HPDE6-E6E7 (cell line): ENCODE measurements around the gene KCNK15.

Source experiments
- DNase-seq: peaks from one replicate; pipeline ENCODE4 v3.0.0; 2011; ENCODE audit warnings: missing footprints; ENCODE audit errors: extremely low spot score

Gene KCNK15

GRCh38 chr20:44788706-44789456 lies 43.2 kb downstream of the KCNK15 start:
- no peak for DNase-seq

GRCh38 chr20:44790638-44791393 lies 45.2 kb downstream of the KCNK15 start:
- no peak for DNase-seq

- no peak for DNase-seq
Measured at GRCh38 chr20:44792796-44793195, 47.1 kb downstream of the KCNK15 start.

- no peak for DNase-seq
Measured at GRCh38 chr20:44795836-44796235, 50.2 kb downstream of the KCNK15 start.

GRCh38 chr20:44796311-44796710 lies 50.6 kb downstream of the KCNK15 start:
- no peak for DNase-seq

- no peak for DNase-seq
Measured at GRCh38 chr20:44796758-44797457, 51.2 kb downstream of the KCNK15 start.

GRCh38 chr20:44799691-44800090 lies 54.0 kb downstream of the KCNK15 start:
- DNase-seq: no peak

GRCh38 chr20:44800391-44801046 lies 54.9 kb downstream of the KCNK15 start:
- DNase-seq: no peak
